OCI-LY1 (cell line): ENCODE measurements around the gene INTS6L.

Experiments used
- H2AFZ ChIP-seq: fragments of 200-600 bp; sonication (generic), shearing (Covaris generic); 2 replicates; pipeline ENCODE4 v1.6.0; 2014; ENCODE audit warnings: antibody characterized with exemption, mild to moderate bottlenecking, low read length
- H3F3A ChIP-seq: fragments of 200-600 bp; sonication (generic), shearing (Covaris generic); 2 replicates; pipeline ENCODE4 v1.6.0; 2014; ENCODE audit warnings: mild to moderate bottlenecking, antibody characterized with exemption, low read length, moderate library complexity; ENCODE audit not compliant: insufficient read depth
- H3K27ac ChIP-seq: fragments of 200-600 bp; sonication (generic); 2 replicates; pipeline ENCODE4 v1.5.1; 2014; ENCODE audit warnings: low read length, mixed run types, mild to moderate bottlenecking, low read depth; ENCODE audit not compliant: poor library complexity, severe bottlenecking
- H3K27me3 ChIP-seq: fragments of 200-600 bp; sonication (generic); 2 replicates; pipeline ENCODE4 v1.6.0; 2014; ENCODE audit warnings: antibody characterized with exemption, mild to moderate bottlenecking, low read length, moderate library complexity; ENCODE audit not compliant: insufficient read depth
- H3K36me3 ChIP-seq: fragments of 200-600 bp; sonication (generic); 2 replicates; pipeline ENCODE4 v1.6.1; 2014; ENCODE audit warnings: mild to moderate bottlenecking, antibody characterized with exemption, low read length, moderate library complexity, mixed read lengths; ENCODE audit not compliant: insufficient read depth
- H3K4me1 ChIP-seq: fragments of 200-600 bp; sonication (generic); 2 replicates; pipeline ENCODE4 v1.5.1; 2014; ENCODE audit warnings: mild to moderate bottlenecking, low read length, moderate library complexity; ENCODE audit not compliant: insufficient read depth, severe bottlenecking
- H3K4me2 ChIP-seq: fragments of 200-600 bp; sonication (generic), shearing (Covaris generic); 2 replicates; pipeline ENCODE4 v1.6.1; 2014; ENCODE audit warnings: low read length
- H3K4me3 ChIP-seq: fragments of 200-600 bp; sonication (generic); 2 replicates; pipeline ENCODE4 v1.5.1; 2014; ENCODE audit warnings: low read length, low read depth, mild to moderate bottlenecking, mixed read lengths; ENCODE audit not compliant: poor library complexity, severe bottlenecking
- H3K79me2 ChIP-seq: fragments of 200-600 bp; shearing (Covaris generic); 2 replicates; pipeline ENCODE4 v1.6.1; 2016; ENCODE audit warnings: mixed run types, low read length, mixed read lengths; ENCODE audit not compliant: insufficient read depth
- H3K9ac ChIP-seq: fragments of 200-600 bp; sonication (generic), shearing (Covaris generic); 2 replicates; pipeline ENCODE4 v1.6.1; 2014; ENCODE audit warnings: mild to moderate bottlenecking, low read length, mixed read lengths
- H3K9me2 ChIP-seq: fragments of 200-600 bp; sonication (generic), shearing (Covaris generic); 2 replicates; pipeline ENCODE4 v1.6.1; 2014; ENCODE audit warnings: low read depth, mild to moderate bottlenecking, low read length, mixed read lengths
- H3K9me3 ChIP-seq: fragments of 200-600 bp; shearing (Covaris generic); 2 replicates; pipeline ENCODE4 v1.6.1; 2014; ENCODE audit warnings: low read length, mixed read lengths
- H4K20me1 ChIP-seq: fragments of 200-600 bp; sonication (generic), shearing (Covaris generic); 2 replicates; pipeline ENCODE4 v1.6.0; 2016; ENCODE audit warnings: mild to moderate bottlenecking, low read length; ENCODE audit not compliant: insufficient read depth
- CTCF ChIP-seq: fragments of 200-600 bp; sonication (generic), shearing (Covaris generic); IDR thresholded peaks from 2 replicates; pipeline ENCODE4 v1.5.1; 2017; ENCODE audit warnings: mild to moderate bottlenecking, antibody characterized with exemption, low read length, moderate library complexity, mixed read lengths
- EZH2 ChIP-seq: fragments of 200-600 bp; sonication (generic), shearing (Covaris generic); IDR thresholded peaks from 2 replicates; pipeline ENCODE4 v1.8.0; 2017; ENCODE audit warnings: borderline replicate concordance, mixed run types, mild to moderate bottlenecking, antibody characterized with exemption, low read length, moderate library complexity, mixed read lengths

Gene INTS6L

DNA sequence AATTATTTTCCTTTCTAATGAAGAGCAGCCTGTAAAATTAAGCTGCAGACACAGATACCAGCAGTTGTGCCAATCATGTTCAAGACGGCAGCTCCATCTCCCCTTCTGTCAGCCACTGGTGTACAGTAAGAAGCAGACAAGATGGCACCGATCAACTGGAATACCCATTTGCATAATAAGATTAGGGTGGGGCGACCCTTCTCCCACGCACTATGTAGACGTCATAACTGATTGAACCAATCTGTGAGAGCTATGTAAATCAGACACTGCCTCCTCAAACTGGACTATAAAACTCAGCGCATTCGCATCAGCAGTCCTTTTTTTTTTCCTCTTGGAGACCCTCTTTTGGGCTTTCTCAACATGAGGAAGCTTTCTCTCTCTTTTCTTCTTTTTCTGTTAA, 40.4 kb upstream of the INTS6L start:
- Histone ChIP-seq H2AFZ (no peak overlapping the region), H3K9me3 (no peaks in the 10 kb centered on the region), H3K9me2 (no peaks in the 10 kb centered on the region), H4K20me1 (no peaks in the 10 kb centered on the region), H3K27me3 (no peaks in the 10 kb centered on the region), H3K9ac (no peak overlapping the region), H3K27ac (no peak overlapping the region), H3K4me3 (no peak overlapping the region), H3K4me2 (no peak overlapping the region), H3K79me2 (no peaks in the 10 kb centered on the region), H3F3A (no peaks in the 10 kb centered on the region), H3K4me1 (no peaks in the 10 kb centered on the region), H3K36me3 (no peaks in the 10 kb centered on the region)
- no peak for TF ChIP-seq EZH2
- no peak for TF ChIP-seq CTCF

DNA sequence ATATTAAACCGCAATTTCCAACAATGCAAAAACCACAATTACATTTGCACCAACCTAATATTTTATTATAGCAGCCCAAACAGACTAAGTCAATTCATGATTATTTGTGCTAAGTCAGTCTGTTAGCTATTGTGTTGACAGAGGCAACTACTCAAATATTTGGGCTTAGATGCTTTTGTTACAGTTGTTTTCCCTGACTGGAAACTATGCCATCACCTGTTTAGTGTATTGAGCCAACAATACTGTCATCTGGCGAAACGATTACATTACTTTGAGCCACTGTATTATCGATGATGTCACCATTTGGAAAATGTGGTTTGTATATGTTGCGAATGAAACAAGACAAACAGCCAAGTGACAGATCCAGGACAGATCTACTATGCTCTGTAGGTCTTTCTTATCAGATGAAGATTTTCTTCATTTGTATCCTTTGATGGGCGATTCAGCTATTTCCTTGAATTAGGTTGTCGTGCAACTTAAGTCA, 38.7 kb upstream of the INTS6L start:
- Histone ChIP-seq H3K4me2 (no peak overlapping the region), H3K79me2 (no peaks in the 10 kb centered on the region), H3K27me3 (no peaks in the 10 kb centered on the region), H2AFZ (no peak overlapping the region), H3K27ac (no peak overlapping the region), H3K4me3 (no peak overlapping the region), H3K9me2 (no peaks in the 10 kb centered on the region), H3K9me3 (no peaks in the 10 kb centered on the region), H3K4me1 (no peaks in the 10 kb centered on the region), H3K36me3 (no peaks in the 10 kb centered on the region), H3K9ac (no peak overlapping the region), H3F3A (no peaks in the 10 kb centered on the region), H4K20me1 (no peaks in the 10 kb centered on the region)
- TF ChIP-seq CTCF (no peak), EZH2 (no peak)

GRCh38 chrX:135484641-135485289, 35.7 kb upstream of the INTS6L start:
- H3F3A ChIP-seq: no peaks in the 10 kb centered on the region
- no peaks in the 10 kb centered on the region for H3K36me3 ChIP-seq
- H4K20me1 ChIP-seq: no peaks in the 10 kb centered on the region
- H3K79me2 ChIP-seq: no peaks in the 10 kb centered on the region
- H3K27me3 ChIP-seq: no peaks in the 10 kb centered on the region
- H3K4me3 ChIP-seq: no peak overlapping the region
- no peaks in the 10 kb centered on the region for H3K9me2 ChIP-seq
- H3K9me3 ChIP-seq: no peaks in the 10 kb centered on the region
- peak; percentile 55; the same call in 1 of the 2 replicates for TF ChIP-seq CTCF
- TF ChIP-seq EZH2: no peak
- H3K4me1 ChIP-seq: peaks cover 4% of the 10 kb centered on the region
- H3K27ac ChIP-seq: no peak overlapping the region
- H2AFZ ChIP-seq: no peak overlapping the region
- no peak overlapping the region for H3K4me2 ChIP-seq
- H3K9ac ChIP-seq: no peak overlapping the region
